Endothelial cell of umbilical vein (primary cell): ENCODE results near the gene FGF12. TPM values are rescaled to one million over a fixed set of nuclear protein-coding genes. Genes with fewer than 3 reads are reported as not detected.

Source experiments
- BruUV-seq: library from RNA; stranded (reverse); fragments of 400-500 nt; replicated peaks from 2 replicates; lab custom pipeline; 2021; lab: Mats Ljungman, UMichigan
- CTCF ChIA-PET: fragments of 300-600, 350-600 bp; sonication (Branson Sonifier 250); formaldehyde crosslinking; loops from one replicate; lab custom pipeline; 2021; ENCODE audit warnings: antibody characterized with exemption, inconsistent platforms; lab: Charles Lee
- POLR2A ChIA-PET: fragments of 300-600, 350-600 bp; sonication (Branson Sonifier 250); formaldehyde crosslinking; loops from one replicate; lab custom pipeline; 2021; ENCODE audit warnings: antibody characterized with exemption, inconsistent platforms; lab: Charles Lee
- DNase-seq: peaks from one replicate; pipeline ENCODE4 v3.0.0-alpha.2; 2011; ENCODE audit warnings: low read depth, low spot score
- FAIRE-seq: peaks from 2 replicates; lab custom pipeline; 2011; peaks lifted over from hg19 to GRCh38; lab: Jason Lieb, UNC
- H2AFZ ChIP-seq: 2 replicates; pipeline ENCODE4 v1.6.0; 2012; ENCODE audit warnings: low read depth, low read length, control low read depth, inconsistent platforms
- H3K27ac ChIP-seq: 2 replicates; pipeline ENCODE4 v1.5.1; 2011; ENCODE audit warnings: low read depth, mild to moderate bottlenecking, control low read depth, low read length, moderate library complexity; ENCODE audit not compliant: insufficient read depth
- H3K27me3 ChIP-seq, 2 experiments: 2 replicates each; pipeline versions ENCODE4 v1.6.0 to v1.6.1; 2011; ENCODE audit warnings: low read length in 2 of 2, mixed read lengths in 1 of 2; ENCODE audit not compliant: control insufficient read depth in 2 of 2, insufficient read depth in 2 of 2
- H3K36me3 ChIP-seq, 2 experiments: 2 replicates in 1 of 2; 3 replicates in 1 of 2; pipeline ENCODE4 v1.5.1; 2011; ENCODE audit warnings: low read length in 2 of 2, mild to moderate bottlenecking in 1 of 2, moderate library complexity in 1 of 2; ENCODE audit not compliant: control insufficient read depth in 2 of 2, insufficient read depth in 2 of 2; ENCODE audit errors: extremely low read depth in 1 of 2
- H3K4me1 ChIP-seq: 3 replicates; pipeline ENCODE4 v1.5.1; 2011; ENCODE audit warnings: mild to moderate bottlenecking, low read length; ENCODE audit not compliant: control insufficient read depth, insufficient read depth; ENCODE audit errors: extremely low read depth
- H3K4me2 ChIP-seq: 2 replicates; pipeline ENCODE4 v1.6.1; 2011; ENCODE audit warnings: low read length, control low read depth, mixed read lengths; ENCODE audit not compliant: insufficient read depth
- H3K4me3 ChIP-seq, 3 experiments: fragments of 200-600 bp in 1 of 3; sonication (generic), shearing (Covaris generic) in 1 of 3; replicated peaks in 1 of 3; 2 replicates each; pipeline ENCODE4 v1.5.1; 2011 to 2016; ENCODE audit warnings: control low read depth in 3 of 3, low read length in 3 of 3, mild to moderate bottlenecking in 2 of 3, inconsistent platforms in 1 of 3, low read depth in 1 of 3, moderate library complexity in 1 of 3; ENCODE audit not compliant: insufficient read depth in 1 of 3
- H3K79me2 ChIP-seq: 2 replicates; pipeline ENCODE4 v1.6.0; 2012; ENCODE audit warnings: low read length, inconsistent platforms; ENCODE audit not compliant: control insufficient read depth, insufficient read depth
- H3K9ac ChIP-seq: replicated peaks from 2 replicates; pipeline ENCODE3; 2011; ENCODE audit warnings: low read length, control low read depth; ENCODE audit not compliant: insufficient read depth; ENCODE audit errors: extremely low read depth
- H3K9me1 ChIP-seq: replicated peaks from 3 replicates; pipeline ENCODE4 v1.6.0; 2011; ENCODE audit warnings: mild to moderate bottlenecking, low read length; ENCODE audit not compliant: control insufficient read depth, insufficient read depth; ENCODE audit errors: extremely low read depth
- H3K9me3 ChIP-seq: replicated peaks from 2 replicates; pipeline ENCODE4 v1.5.1; 2012; ENCODE audit warnings: low read length, inconsistent platforms; ENCODE audit not compliant: control insufficient read depth, insufficient read depth
- H4K20me1 ChIP-seq: replicated peaks from 2 replicates; pipeline ENCODE3; 2011; ENCODE audit warnings: mild to moderate bottlenecking, low read length; ENCODE audit not compliant: control insufficient read depth, insufficient read depth; ENCODE audit errors: extremely low read depth
- EZH2 ChIP-seq: IDR thresholded peaks from 2 replicates; pipeline ENCODE4 v1.6.1; 2012; ENCODE audit warnings: borderline replicate concordance, low read depth, mild to moderate bottlenecking, moderate library complexity, low read length, inconsistent platforms; ENCODE audit not compliant: severe bottlenecking
- FOS ChIP-seq: IDR thresholded peaks from 2 replicates; pipeline ENCODE4 v1.6.1; 2011; ENCODE audit warnings: mild to moderate bottlenecking, low read length, moderate library complexity, borderline replicate concordance; ENCODE audit not compliant: insufficient read depth
- GATA2 ChIP-seq: IDR thresholded peaks from 2 replicates; pipeline ENCODE4 v1.7.0; 2011; ENCODE audit warnings: low read depth, mild to moderate bottlenecking, moderate library complexity, mixed read lengths, low read length; ENCODE audit not compliant: insufficient read length, insufficient read depth
- JUN ChIP-seq: IDR thresholded peaks from 2 replicates; pipeline ENCODE4 v1.6.1; 2011; ENCODE audit warnings: borderline replicate concordance, low read depth; ENCODE audit not compliant: insufficient read length, insufficient read depth
- MYC ChIP-seq: IDR thresholded peaks from one replicate; pipeline ENCODE4 v1.6.1; 2011; ENCODE audit warnings: mild to moderate bottlenecking, low read depth, low read length
- POLR2A ChIP-seq: IDR thresholded peaks from 2 replicates; pipeline ENCODE4 v1.6.1; 2012; ENCODE audit warnings: low read depth, mild to moderate bottlenecking, control low read depth, low read length
- POLR2AphosphoS5 ChIP-seq: IDR thresholded peaks from 2 replicates; pipeline ENCODE4 v1.6.1; 2012; ENCODE audit warnings: low read depth, mild to moderate bottlenecking, control low read depth, low read length, moderate library complexity; ENCODE audit not compliant: insufficient read depth
- dilution Hi-C: fragments of 300-500 bp; cut with MboI; formaldehyde crosslinking; loops from one replicate; pipeline ENCODE4 v1.15.0; 2019; ENCODE audit warnings: low sequenced_read_pairs; ENCODE audit not compliant: extremely low pct_ligation_motif_present
- intact Hi-C: fragments of 100-400 bp; cut with micrococcal nuclease; formaldehyde crosslinking; loops from one replicate; pipeline ENCODE4 v1.10.0; 2022
- polyA plus RNA-seq, 4 experiments: library from polyadenylated mRNA; depleted of rRNA in 3 of 4; stranded (reverse) in 3 of 4; unstranded in 1 of 4; fragments of >200 nt; gene quantifications; 2 replicates each; pipeline versions ENCODE4 v1.2.1 to v1.2.3, GENCODE V29; 2011 to 2012; ENCODE audit warnings: missing spikeins in 1 of 4
- total RNA-seq: library from RNA; stranded (reverse); gene quantifications from 2 replicates; pipeline ENCODE4 v1.2.3, GENCODE V29; 2021
- TF ChIP-seq, protein P1 (sequence below), 2 donors: IDR thresholded peaks; 1 replicate in 1 of 2; 2 replicates in 1 of 2; pipeline ENCODE4 v1.5.1; 2011; ENCODE audit warnings: low read length in 2 of 2, mild to moderate bottlenecking in 2 of 2, moderate library complexity in 2 of 2, control low read depth in 1 of 2, inconsistent platforms in 1 of 2, low read depth in 1 of 2; ENCODE audit not compliant: insufficient read depth in 1 of 2; ENCODE audit errors: extremely low read depth in 1 of 2
- TF ChIP-seq, protein P2 (sequence below): IDR thresholded peaks from 2 replicates; pipeline ENCODE4 v1.6.1; 2011; ENCODE audit not compliant: insufficient read depth, insufficient read length

Gene FGF12
- total and polyA plus RNA-seq, 2 donors (not counting 3 experiments of a cell fraction or from before 2014, with no cell fraction given): 0.72 to 2.5 TPM

- Histone ChIP-seq H4K20me1 (no peaks in the 10 kb centered on the region), H3K27me3 (no peaks in the 10 kb centered on the region), H3K9me1 (no peaks in the 10 kb centered on the region), H3K4me2 (no peak overlapping the region), H3K4me1 (no peaks in the 10 kb centered on the region), H3K9ac (no peak overlapping the region), H3K4me3 (no peak overlapping the region), H3K36me3 (no peaks in the 10 kb centered on the region), H3K27ac (no peak overlapping the region), H3K79me2 (no peaks in the 10 kb centered on the region), H2AFZ (no peak overlapping the region), H3K9me3 (no peaks in the 10 kb centered on the region)
- TF ChIP-seq GATA2: no peak
- TF ChIP-seq, protein P1, sequence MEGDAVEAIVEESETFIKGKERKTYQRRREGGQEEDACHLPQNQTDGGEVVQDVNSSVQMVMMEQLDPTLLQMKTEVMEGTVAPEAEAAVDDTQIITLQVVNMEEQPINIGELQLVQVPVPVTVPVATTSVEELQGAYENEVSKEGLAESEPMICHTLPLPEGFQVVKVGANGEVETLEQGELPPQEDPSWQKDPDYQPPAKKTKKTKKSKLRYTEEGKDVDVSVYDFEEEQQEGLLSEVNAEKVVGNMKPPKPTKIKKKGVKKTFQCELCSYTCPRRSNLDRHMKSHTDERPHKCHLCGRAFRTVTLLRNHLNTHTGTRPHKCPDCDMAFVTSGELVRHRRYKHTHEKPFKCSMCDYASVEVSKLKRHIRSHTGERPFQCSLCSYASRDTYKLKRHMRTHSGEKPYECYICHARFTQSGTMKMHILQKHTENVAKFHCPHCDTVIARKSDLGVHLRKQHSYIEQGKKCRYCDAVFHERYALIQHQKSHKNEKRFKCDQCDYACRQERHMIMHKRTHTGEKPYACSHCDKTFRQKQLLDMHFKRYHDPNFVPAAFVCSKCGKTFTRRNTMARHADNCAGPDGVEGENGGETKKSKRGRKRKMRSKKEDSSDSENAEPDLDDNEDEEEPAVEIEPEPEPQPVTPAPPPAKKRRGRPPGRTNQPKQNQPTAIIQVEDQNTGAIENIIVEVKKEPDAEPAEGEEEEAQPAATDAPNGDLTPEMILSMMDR (IDR thresholded peaks at IDR 0.05; ENCODE audit: extremely low read depth in 1 of 2, insufficient read depth in 1 of 2, low read depth in 1 of 2, low read length in 2 of 2): no peak
- no peak for TF ChIP-seq POLR2AphosphoS5
- no peak for TF ChIP-seq MYC
- TF ChIP-seq JUN: no peak
- intact Hi-C loops: no loop called here
- DNase-seq: no peak
- ChIA-PET CTCF (no interaction called here), POLR2A (no interaction called here)
- no TSS peak for BruUV-seq
- FAIRE-seq: no peak
- dilution Hi-C loops: no loop called here
Observed at GRCh38 chr3:192706272-192706671, 21.1 kb downstream of the FGF12 start.

DNA sequence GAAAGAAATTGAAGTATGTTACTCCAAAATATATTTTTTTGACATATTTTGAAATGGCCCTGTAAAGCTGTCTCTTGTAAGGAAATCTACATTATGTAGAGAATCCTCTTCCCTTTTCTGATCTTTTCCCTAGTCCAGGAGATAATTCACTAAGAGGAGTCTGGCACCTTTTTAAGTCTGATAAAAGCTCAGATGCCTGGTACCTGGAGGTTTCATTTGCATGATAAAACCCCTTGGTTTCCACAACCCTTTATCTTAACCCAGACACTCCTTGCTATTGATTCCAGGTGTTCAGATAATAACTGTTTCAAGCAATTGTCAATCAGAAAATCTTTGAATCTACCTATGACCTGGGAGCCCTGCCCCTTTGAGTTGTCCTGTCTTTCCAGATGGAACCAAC lies 26.5 kb downstream of the FGF12 start:
- dilution Hi-C loops: no loop called here
- FAIRE-seq: no peak

More for the DNA sequence above, 26.5 kb downstream of the FGF12 start:
- Histone ChIP-seq H3K27ac (no peak overlapping the region), H3K9me1 (no peaks in the 10 kb centered on the region), H3K4me1 (no peaks in the 10 kb centered on the region), H3K4me3 (no peak overlapping the region), H3K27me3 (no peaks in the 10 kb centered on the region), H3K9ac (no peak overlapping the region), H3K9me3 (no peaks in the 10 kb centered on the region), H3K36me3 (no peaks in the 10 kb centered on the region), H3K4me2 (no peak overlapping the region), H3K79me2 (no peaks in the 10 kb centered on the region), H4K20me1 (no peaks in the 10 kb centered on the region), H2AFZ (no peak overlapping the region)
- BruUV-seq: no TSS peak
- ChIA-PET POLR2A (no interaction called here), CTCF (no interaction called here)
- TF ChIP-seq, protein P1 (IDR thresholded peaks at IDR 0.05; ENCODE audit: extremely low read depth in 1 of 2, insufficient read depth in 1 of 2, low read depth in 1 of 2, low read length in 2 of 2): no peak
- no peak for TF ChIP-seq GATA2
- no peak for TF ChIP-seq POLR2A
- no peak for TF ChIP-seq EZH2
- TF ChIP-seq POLR2AphosphoS5: no peak
- no peak for TF ChIP-seq JUN
- TF ChIP-seq FOS: no peak
- TF ChIP-seq, protein P2, sequence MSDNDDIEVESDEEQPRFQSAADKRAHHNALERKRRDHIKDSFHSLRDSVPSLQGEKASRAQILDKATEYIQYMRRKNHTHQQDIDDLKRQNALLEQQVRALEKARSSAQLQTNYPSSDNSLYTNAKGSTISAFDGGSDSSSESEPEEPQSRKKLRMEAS: no peak
- no peak for TF ChIP-seq MYC
- DNase-seq: no peak
- intact Hi-C loops: no loop called here
